Mucosa of rectum (tissue), 2 donors: Measurements from ENCODE around the gene SLAMF7.
A peak's percentile ranks its signal among the peaks of the same experiment; 100 is the strongest.
"Not testable (repeated sequence)": the region's sequence is repeated elsewhere in the genome, so short reads cannot be mapped to it uniquely, and the experiment has no call there.

Experiments
- H3K27ac ChIP-seq, 2 donors: one replicate each; pipeline ENCODE4 v1.7.0; 2013; ENCODE audit warnings: inconsistent platforms in 2 of 2, low read depth in 2 of 2, low read length in 2 of 2
- H3K27me3 ChIP-seq, 2 donors: one replicate each; pipeline ENCODE4 v1.7.0; 2013; ENCODE audit warnings: low read length in 2 of 2; ENCODE audit not compliant: control insufficient read depth in 2 of 2, insufficient read depth in 2 of 2
- H3K36me3 ChIP-seq, 2 donors: one replicate each; pipeline ENCODE4 v1.7.0; 2013; ENCODE audit warnings: low read length in 2 of 2; ENCODE audit not compliant: control insufficient read depth in 2 of 2, insufficient read depth in 2 of 2
- H3K4me1 ChIP-seq, 2 donors: one replicate each; pipeline ENCODE4 v1.7.0; 2013; ENCODE audit warnings: low read length in 2 of 2, mild to moderate bottlenecking in 1 of 2; ENCODE audit not compliant: control insufficient read depth in 2 of 2, insufficient read depth in 2 of 2
- H3K4me3 ChIP-seq, 2 donors: one replicate each; pipeline ENCODE4 v1.7.0; 2013; ENCODE audit warnings: low read length in 2 of 2
- H3K9ac ChIP-seq, 2 donors: one replicate each; pipeline ENCODE4 v1.7.0; 2013; ENCODE audit warnings: low read length in 2 of 2, low read depth in 1 of 2, mild to moderate bottlenecking in 1 of 2
- H3K9me3 ChIP-seq, 2 donors: one replicate each; pipeline ENCODE4 v1.7.0; 2013; ENCODE audit warnings: low read length in 2 of 2; ENCODE audit not compliant: control insufficient read depth in 2 of 2
- donor health status: healthy.
- donor health status: Normal muscosa, but diverticular disease.

SLAMF7 gene

DNA sequence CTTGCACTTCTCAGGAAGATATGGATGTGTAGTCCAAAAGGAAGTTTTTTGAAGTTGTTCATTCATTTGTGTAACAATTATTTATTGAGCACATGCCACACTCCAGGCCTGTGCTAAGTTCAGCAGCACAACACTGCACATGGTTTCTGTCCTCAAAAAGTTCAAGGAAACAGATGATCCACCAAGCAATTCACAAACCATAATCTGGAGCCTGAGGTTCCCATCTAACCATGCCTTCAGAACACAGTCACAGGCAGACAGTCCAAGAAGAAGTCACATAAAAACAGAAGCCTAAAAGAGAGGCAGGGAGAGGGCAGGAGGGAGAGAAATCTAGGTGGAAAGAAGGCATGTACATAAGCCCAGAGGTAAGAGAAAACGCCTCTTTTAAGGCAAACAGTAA, 29.3 kb upstream of the SLAMF7 start:
- H3K4me1 ChIP-seq, result peaks cover 3 to 18% of the 10 kb centered on the region in 2 donors
- peaks cover 0 to 2% of the 10 kb centered on the region in 2 donors for H3K36me3 ChIP-seq
- H3K9ac ChIP-seq, result peak overlapping the region in 1 of 2 donors; percentile 29
- H3K27ac ChIP-seq, result peak overlapping the region in 1 of 2 donors; percentile 23
- no peaks in the 10 kb centered on the region for H3K9me3 ChIP-seq
- no peaks in the 10 kb centered on the region for H3K27me3 ChIP-seq
- H3K4me3 ChIP-seq, result peak overlapping the region in 1 of 2 donors; percentile 90

GRCh38 chr1:160710517-160711252, 28.4 kb upstream of the SLAMF7 start:
- Histone ChIP-seq H3K27ac (peak overlapping the region; percentile 17 to 81), H3K27me3 (no peaks in the 10 kb centered on the region), H3K9me3 (no peaks in the 10 kb centered on the region), H3K4me1 (peaks cover 0 to 13% of the 10 kb centered on the region in 2 donors), H3K36me3 (peaks cover 0 to 2% of the 10 kb centered on the region in 2 donors), H3K4me3 (peak overlapping the region; percentile 37 to 90), H3K9ac (peak overlapping the region; percentile 42 to 88)

DNA sequence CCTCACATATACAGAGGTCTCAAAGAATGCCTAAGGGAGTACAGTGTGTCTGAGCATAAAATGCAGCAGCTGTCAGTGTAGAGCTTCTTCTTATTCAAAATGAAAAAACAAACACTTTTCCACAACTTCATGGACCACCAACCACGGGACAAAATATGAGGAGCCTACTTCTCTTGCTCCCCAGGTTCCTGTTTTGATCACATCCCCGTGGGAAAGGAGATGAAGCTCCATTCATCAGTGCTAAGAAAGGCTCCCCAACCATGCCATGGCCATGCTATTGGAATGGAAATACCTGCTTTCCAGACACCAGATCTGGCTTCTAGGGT, 27.8 kb upstream of the SLAMF7 start:
- H3K9me3 ChIP-seq, result no peaks in the 10 kb centered on the region
- peak overlapping the region in 1 of 2 donors; percentile 81 for H3K27ac ChIP-seq
- H3K9ac ChIP-seq, result peak overlapping the region; percentile 10 to 88
- no peaks in the 10 kb centered on the region for H3K27me3 ChIP-seq
- H3K36me3 ChIP-seq, result peaks cover 0 to 2% of the 10 kb centered on the region in 2 donors
- peak overlapping the region; percentile 37 to 90 for H3K4me3 ChIP-seq
- H3K4me1 ChIP-seq, result peaks cover 0 to 13% of the 10 kb centered on the region in 2 donors

GRCh38 chr1:160711602-160712311, 27.3 kb upstream of the SLAMF7 start, which contains the start of gene CD48:
CD48 (minus strand) TSS chr1:160711822; CDS start chr1:160711763, 59 bp downstream.
- Histone ChIP-seq H3K27me3 (no peaks in the 10 kb centered on the region), H3K27ac (peak within 1 kb of the TSS; percentile 43 to 81), H3K4me3 (peak within 1 kb of the TSS; percentile 37 to 90)

DNA sequence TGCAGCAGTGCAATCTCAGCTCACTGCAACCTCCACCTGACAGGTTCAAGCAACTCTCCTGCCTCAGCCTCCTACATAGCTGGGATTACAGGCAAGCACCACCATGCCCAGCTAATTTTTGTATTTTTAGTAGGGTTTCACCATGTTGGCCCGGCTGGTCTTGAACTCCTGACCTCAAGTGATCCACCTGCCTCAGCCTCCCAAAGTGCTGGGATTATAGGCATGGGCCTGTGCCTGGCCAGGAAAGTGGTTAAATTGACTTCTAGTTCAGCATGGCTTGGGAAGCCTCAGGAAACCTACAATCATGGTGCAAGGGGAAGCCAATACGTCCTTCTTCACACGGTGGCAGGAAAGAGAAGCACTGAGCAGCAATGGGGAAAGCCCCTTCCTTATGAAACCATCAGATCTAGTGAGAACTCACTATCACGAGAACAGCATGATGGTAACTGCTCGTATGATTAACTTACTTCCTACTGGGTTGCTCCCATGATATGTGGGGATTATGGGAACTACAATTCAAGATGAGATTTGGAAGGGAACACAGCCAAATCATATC, 26.4 kb upstream of the SLAMF7 start:
- H3K9ac ChIP-seq, H3K4me3 ChIP-seq, H3K27me3 ChIP-seq, H3K36me3 ChIP-seq, H3K9me3 ChIP-seq, H3K4me1 ChIP-seq: not testable (repeated sequence)
- peak overlapping the region; percentile 14 to 81 for H3K27ac ChIP-seq

More at GRCh38 chr1:160711602-160712311, 27.3 kb upstream of the SLAMF7 start, which contains the start of gene CD48:
- peaks cover 0 to 13% of the 10 kb centered on the region in 2 donors for H3K4me1 ChIP-seq
- peaks cover 0 to 2% of the 10 kb centered on the region in 2 donors for H3K36me3 ChIP-seq
- no peaks in the 10 kb centered on the region for H3K9me3 ChIP-seq
- H3K9ac ChIP-seq, result peak within 1 kb of the TSS; percentile 42 to 88

DNA sequence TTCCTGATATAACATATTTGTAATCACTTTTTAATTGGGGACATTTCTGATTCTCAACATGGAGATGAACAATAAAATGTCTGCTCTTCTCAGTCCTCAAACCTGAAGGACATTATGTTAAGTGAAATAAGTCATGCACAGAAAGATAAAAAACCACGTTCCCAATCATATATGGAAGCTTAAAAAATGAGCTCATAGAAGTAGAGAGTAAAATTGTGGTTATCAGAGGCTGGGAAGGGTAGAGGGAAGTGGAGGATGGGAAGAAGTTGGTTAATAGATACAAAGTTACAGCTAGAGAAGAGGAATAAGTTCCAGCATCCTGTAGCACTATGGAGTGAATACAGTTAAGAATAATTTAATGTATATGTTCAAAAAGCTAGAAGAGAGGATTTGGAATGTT, 25.9 kb upstream of the SLAMF7 start:
- H3K36me3 ChIP-seq, result peaks cover 0 to 2% of the 10 kb centered on the region in 2 donors
- no peak overlapping the region for H3K4me3 ChIP-seq
- no peak overlapping the region for H3K9ac ChIP-seq
- peak overlapping the region in 1 of 2 donors; percentile 14 for H3K27ac ChIP-seq
- no peaks in the 10 kb centered on the region for H3K27me3 ChIP-seq
- H3K4me1 ChIP-seq, result peaks cover 0 to 7% of the 10 kb centered on the region in 2 donors
- no peaks in the 10 kb centered on the region for H3K9me3 ChIP-seq

DNA sequence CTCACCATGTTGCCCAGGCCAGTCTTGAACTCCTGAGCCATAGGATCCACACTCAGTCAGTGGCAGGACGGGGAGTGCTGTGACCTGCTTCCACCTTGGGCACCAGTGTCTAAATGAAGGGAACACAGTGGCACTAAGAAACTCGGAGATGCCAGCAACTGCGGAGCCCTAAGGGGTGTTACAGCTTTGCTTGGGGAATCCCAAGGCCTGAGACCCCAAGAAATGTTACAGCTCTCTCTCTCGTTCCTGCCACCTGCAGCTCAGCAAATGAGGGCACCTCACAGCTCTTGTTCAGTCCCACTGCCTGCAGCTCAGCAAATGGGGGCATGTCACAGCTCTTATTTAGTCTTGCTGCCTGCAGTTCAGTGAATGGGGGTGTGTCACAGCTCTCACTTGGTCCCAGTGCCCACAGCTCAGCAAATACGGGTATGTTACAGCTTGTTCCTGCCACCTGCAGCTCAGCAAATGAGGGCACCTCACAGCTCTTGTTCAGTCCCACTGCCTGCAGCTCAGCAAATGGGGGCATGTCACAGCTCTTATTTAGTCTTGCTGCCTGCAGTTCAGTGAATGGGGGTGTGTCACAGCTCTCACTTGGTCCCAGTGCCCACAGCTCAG, 24.9 kb upstream of the SLAMF7 start:
- not testable (repeated sequence) for H3K9ac ChIP-seq, H3K4me1 ChIP-seq, H3K27me3 ChIP-seq, H3K27ac ChIP-seq, H3K4me3 ChIP-seq, H3K9me3 ChIP-seq, H3K36me3 ChIP-seq

GRCh38 chr1:160716013-160716412, 23.0 kb upstream of the SLAMF7 start:
- Histone ChIP-seq H3K27me3 (no peaks in the 10 kb centered on the region), H3K36me3 (peaks cover 0 to 2% of the 10 kb centered on the region in 2 donors), H3K9ac (no peak overlapping the region), H3K4me1 (peaks cover 0 to 3% of the 10 kb centered on the region in 2 donors), H3K9me3 (no peaks in the 10 kb centered on the region), H3K4me3 (no peak overlapping the region), H3K27ac (no peak overlapping the region)

GRCh38 chr1:160717306-160717705, 21.7 kb upstream of the SLAMF7 start:
- no peaks in the 10 kb centered on the region for H3K9me3 ChIP-seq
- no peaks in the 10 kb centered on the region for H3K4me1 ChIP-seq
- H3K9ac ChIP-seq, result no peak overlapping the region
- no peaks in the 10 kb centered on the region for H3K36me3 ChIP-seq
- no peaks in the 10 kb centered on the region for H3K27me3 ChIP-seq
- H3K27ac ChIP-seq, result no peak overlapping the region
- no peak overlapping the region for H3K4me3 ChIP-seq

DNA sequence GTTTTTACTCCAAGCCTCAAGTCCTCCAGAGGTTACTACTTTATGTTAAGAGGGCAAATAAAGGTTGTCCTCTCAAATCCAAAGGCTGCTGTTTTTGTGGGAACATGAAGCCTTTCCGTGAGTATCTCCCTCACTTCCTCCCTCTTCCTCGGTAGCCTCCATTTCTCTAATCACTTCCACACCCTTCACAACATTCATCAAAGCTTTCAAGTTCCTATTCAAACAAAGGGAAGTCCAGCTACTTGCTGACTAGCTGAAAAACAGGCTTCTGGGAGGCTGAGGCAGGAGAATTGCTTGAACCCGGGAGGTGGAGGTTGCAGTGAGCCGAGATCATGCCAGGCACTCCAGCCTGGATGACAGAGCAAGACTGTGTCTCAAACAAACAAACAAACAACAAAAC, 20.8 kb upstream of the SLAMF7 start:
- H3K4me1 ChIP-seq, result no peaks in the 10 kb centered on the region
- H3K27ac ChIP-seq, result no peak overlapping the region
- no peak overlapping the region for H3K9ac ChIP-seq
- H3K27me3 ChIP-seq, result no peaks in the 10 kb centered on the region
- H3K9me3 ChIP-seq, result no peaks in the 10 kb centered on the region
- no peaks in the 10 kb centered on the region for H3K36me3 ChIP-seq
- H3K4me3 ChIP-seq, result no peak overlapping the region
